AG09319 (cell line): ENCODE measurements around the gene HOXA6.

ENCODE experiments used
- DNase-seq: peaks from one replicate; pipeline ENCODE4 v3.0.0-alpha.2; 2010; ENCODE audit warnings: low read depth; ENCODE audit errors: extremely low read depth
- CTCF ChIP-seq: IDR thresholded peaks from 2 replicates; pipeline ENCODE4 v1.5.1; 2011; ENCODE audit warnings: low read depth, mild to moderate bottlenecking, inconsistent platforms, low read length, moderate library complexity

Gene HOXA6

DNA sequence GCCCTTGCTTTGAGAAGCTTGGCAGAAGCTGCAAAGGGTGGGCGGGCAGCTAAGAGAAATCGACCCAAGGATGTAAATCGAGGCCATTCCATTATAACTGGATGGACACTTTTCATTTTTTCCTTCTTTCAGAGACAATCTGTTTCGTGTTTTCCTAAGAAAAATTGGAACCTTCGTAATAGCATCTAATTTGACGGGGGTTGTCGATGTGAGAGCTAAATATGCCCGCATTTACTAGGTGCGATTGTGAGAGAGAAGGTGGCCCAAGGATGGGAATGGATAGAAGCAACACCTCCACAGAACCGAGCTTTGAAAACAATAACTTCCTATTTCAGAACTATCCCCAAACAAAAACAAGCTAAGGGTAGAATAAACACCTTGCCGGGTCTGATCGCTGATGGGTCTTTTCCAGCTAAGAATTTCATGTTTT lies 16.2 kb downstream of the HOXA6 start:
- no peak for DNase-seq
- TF ChIP-seq CTCF, result no peak

GRCh38 chr7:27130540-27131389 lies 16.8 kb downstream of the HOXA6 start, which contains the start of gene HOXA4:
TSS of gene HOXA4 (minus strand) at chr7:27130757. CDS start at chr7:27130733, 24 bp downstream.
- no peak for TF ChIP-seq CTCF
- no peak for DNase-seq

DNA sequence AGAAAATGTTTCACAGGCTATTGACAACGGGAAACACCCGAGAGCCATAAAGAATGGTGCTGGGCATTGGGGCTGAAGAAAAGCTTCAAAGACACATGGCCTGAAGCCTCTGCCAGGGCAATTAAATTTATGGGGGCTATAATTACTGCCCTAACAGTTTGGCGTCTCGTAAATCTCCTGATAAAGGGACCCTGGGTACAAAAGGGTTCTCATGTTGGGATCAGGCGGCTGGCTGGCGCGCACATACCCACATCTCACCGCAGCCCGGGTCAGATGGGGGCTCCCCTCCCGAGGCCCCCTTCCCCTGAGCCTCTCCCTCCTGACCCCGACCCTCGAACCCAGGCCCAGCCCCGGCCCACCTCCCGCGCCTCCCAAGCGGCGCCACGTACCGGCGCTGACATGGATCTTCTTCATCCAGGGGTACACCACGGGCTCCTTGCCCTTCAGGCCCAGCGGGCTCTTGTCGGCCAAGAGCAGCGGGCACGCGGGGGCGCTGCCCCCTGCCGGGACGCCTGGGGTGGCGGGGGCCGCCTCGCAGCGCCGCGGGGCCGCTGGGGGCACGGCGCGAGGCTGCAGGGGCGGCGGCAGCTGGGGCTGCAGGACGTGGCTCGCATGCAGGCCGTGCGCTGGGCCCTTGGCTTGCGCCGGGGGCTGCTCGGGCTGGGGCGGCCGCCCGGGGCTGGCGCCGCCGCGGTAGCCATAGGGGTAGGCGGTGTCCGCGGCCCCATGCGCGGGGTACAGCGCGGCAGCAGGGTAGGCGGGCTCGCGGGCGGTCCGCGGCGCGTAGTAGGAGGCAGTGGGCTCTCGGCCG lies 17.6 kb downstream of the HOXA6 start:
- DNase-seq, result no peak
- no peak for TF ChIP-seq CTCF

- TF ChIP-seq CTCF, result no peak
- no peak for DNase-seq
Observed at GRCh38 chr7:27128776-27129728, 18.5 kb downstream of the HOXA6 start.

DNA sequence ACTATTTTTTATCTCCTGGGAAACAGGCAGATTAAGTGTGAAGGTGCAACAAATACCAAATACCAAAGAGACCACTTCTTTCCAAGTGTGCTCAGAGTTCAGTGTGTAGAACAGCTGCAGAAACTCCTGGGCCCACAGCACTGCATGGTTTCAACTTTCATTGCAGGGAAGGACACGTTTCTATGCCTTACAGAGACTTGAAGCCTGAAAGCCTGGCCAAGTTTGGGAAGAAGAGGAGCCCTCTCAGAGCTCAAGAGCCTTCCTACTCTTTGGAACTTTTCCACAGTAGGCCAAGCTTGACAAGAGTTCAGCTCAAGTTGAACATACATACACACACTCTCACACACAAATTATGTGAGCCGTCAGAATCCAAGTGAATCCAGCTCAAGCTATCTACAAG lies 19.5 kb downstream of the HOXA6 start:
- no peak for TF ChIP-seq CTCF
- no peak for DNase-seq

DNA sequence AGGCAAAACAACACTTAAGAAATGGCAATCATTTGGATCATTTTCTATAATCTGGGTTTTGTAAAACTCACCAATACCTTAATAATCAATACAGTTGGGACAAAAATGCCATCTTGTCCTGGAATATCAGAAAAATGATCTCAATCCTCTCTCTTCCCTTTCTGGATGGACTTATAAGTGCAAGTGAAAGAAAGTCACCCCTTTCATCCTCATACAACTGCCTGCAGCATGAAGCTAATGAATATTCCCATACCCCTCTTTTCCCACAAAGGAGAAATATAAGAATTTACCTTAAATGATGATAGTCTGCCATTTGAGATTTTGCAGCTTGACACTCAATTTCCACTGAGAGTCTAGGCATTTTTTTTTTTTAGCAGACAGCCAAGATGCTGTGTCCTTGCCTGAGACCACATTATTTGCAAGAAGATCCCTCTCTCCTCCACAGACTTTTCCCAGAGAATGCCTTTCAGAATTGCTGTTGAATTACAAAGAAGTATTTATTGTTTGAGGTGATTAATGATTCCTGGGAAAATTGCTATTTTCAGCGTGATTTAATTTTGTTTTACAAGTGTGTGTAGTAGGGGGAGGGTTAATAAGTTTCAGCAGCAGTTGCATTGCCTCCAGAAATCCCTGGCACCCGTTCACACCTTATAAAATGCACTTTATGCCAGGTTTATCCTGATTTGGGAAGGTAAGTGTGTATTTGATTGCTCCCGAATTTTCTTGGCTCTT lies 20.8 kb downstream of the HOXA6 start:
- no peak for DNase-seq
- TF ChIP-seq CTCF, result no peak
